Coronary artery (tissue), 2 donors: ENCODE results near the gene ARHGEF33.

Source experiments
- DNase-seq: peaks from one replicate; pipeline ENCODE4 v3.0.0-alpha.2; 2017; ENCODE audit warnings: low spot score
- H3K27ac ChIP-seq, 2 donors: fragments of 200-600 bp; sonication (generic); one replicate each; pipeline ENCODE4 v1.5.1; 2016 to 2019
- H3K4me3 ChIP-seq: fragments of 200-600 bp; sonication (generic); 2 replicates; pipeline ENCODE4 v1.5.1; 2016; ENCODE audit warnings: mild to moderate bottlenecking, moderate library complexity
- CTCF ChIP-seq: fragments of 200-600 bp; sonication (generic); IDR thresholded peaks from one replicate; pipeline ENCODE4 v1.5.1; 2019; ENCODE audit warnings: antibody characterized with exemption

The ARHGEF33 gene

GRCh38 chr2:38943784-38944183, 54.1 kb downstream of the ARHGEF33 start:
- no peak overlapping the region for H3K4me3 ChIP-seq
- no peak for DNase-seq
- TF ChIP-seq CTCF, result no peak
- H3K27ac ChIP-seq, result no peak overlapping the region

DNA sequence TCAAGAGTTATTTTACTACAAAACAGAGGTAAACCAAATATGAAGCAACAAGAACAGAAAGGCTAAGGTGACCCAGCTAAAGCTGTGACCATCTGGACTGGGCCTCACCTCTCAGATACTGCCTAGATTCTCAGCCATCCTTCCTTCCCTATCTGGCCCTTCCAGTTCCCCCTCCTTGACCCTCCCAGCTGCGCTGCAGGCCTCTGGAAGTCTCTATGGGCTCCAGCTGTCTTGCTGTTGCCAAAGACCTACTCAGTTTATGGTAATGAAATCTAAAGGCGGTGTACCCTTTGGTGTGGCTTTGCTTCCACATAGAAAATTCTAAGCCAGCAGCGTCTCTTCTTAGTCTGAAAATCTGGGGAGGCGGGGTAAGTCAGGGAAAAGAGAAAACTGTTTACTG, 55.7 kb downstream of the ARHGEF33 start:
- TF ChIP-seq CTCF, result no peak
- Histone ChIP-seq H3K4me3 (no peak overlapping the region), H3K27ac (no peak overlapping the region)
- no peak for DNase-seq

GRCh38 chr2:38945911-38946310, 56.2 kb downstream of the ARHGEF33 start:
- no peak for TF ChIP-seq CTCF
- DNase-seq, result no peak

GRCh38 chr2:38947241-38948239, 57.9 kb downstream of the ARHGEF33 start:
- TF ChIP-seq CTCF, result peak; percentile 54
- DNase-seq, result no peak
- no peak overlapping the region for H3K27ac ChIP-seq
- H3K4me3 ChIP-seq, result no peak overlapping the region

More at GRCh38 chr2:38945911-38946310, 56.2 kb downstream of the ARHGEF33 start:
- H3K27ac ChIP-seq, result no peak overlapping the region
- no peak overlapping the region for H3K4me3 ChIP-seq

- H3K27ac ChIP-seq, result no peak overlapping the region
- no peak overlapping the region for H3K4me3 ChIP-seq
- no peak for TF ChIP-seq CTCF
- no peak for DNase-seq
These were observed 58.8 kb downstream of the ARHGEF33 start for GRCh38 chr2:38948387-38948882.

DNA sequence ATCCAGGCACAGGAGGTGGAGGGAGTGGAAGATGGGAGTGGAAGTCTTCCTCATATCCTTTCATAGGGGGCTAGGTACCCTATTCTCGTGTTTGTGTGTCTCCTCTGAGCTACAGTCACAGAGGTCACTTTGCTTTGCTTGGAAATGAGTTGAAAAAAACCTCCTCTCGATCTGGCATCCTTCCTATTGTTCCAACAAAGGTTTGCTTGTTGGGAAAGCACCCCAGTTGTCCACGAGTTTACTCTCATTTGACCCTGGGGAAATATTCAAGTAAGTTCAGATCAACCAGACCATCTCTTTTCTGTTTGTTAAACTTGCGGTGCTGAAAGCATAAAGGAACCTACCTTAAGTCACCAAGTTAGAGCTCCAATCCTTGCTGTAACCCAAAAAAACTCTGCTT, 59.3 kb downstream of the ARHGEF33 start:
- Histone ChIP-seq H3K4me3 (no peak overlapping the region), H3K27ac (no peak overlapping the region)
- no peak for DNase-seq
- no peak for TF ChIP-seq CTCF

- no peak overlapping the region for H3K27ac ChIP-seq
- no peak for DNase-seq
- no peak for TF ChIP-seq CTCF
- H3K4me3 ChIP-seq, result no peak overlapping the region
These were observed 62.1 kb downstream of the ARHGEF33 start for GRCh38 chr2:38951766-38952165.
